ENCODE results near the gene GUCY2D. TPM values are rescaled to one million over a fixed set of nuclear protein-coding genes. Genes with fewer than 3 reads are reported as not detected.

Gene GUCY2D
- total RNA-seq, 1 experiment from 2014 or later: 1.7 TPM

DNA sequence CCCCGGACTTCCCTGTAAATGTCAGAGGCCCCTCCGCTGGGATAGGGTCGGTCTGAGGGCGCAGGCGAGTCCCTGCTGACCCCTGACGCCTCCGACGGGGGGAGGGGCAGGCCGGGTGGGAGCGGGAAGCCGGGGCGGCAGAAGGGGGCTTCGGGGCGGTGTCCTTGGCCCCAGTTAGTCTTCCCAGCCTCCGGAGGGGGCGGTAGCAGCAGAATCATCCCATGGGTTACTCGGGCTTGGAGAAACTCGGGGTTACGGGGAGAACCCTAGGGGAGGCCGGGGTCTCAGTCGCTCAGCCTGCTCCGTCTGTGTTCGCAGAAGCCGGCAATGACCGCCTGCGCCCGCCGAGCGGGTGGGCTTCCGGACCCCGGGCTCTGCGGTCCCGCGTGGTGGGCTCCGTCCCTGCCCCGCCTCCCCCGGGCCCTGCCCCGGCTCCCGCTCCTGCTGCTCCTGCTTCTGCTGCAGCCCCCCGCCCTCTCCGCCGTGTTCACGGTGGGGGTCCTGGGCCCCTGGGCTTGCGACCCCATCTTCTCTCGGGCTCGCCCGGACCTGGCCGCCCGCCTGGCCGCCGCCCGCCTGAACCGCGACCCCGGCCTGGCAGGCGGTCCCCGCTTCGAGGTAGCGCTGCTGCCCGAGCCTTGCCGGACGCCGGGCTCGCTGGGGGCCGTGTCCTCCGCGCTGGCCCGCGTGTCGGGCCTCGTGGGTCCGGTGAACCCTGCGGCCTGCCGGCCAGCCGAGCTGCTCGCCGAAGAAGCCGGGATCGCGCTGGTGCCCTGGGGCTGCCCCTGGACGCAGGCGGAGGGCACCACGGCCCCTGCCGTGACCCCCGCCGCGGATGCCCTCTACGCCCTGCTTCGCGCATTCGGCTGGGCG lies 542 bp downstream of the GUCY2D start:
- no peak overlapping the region for H3K4me3 ChIP-seq (ENCODE audit: low read depth, low read length)
- no peaks in the 10 kb centered on the region for H3K27me3 ChIP-seq (replicated peaks; ENCODE audit: control insufficient read depth, insufficient read depth, low read length)
- DNase-seq: no peak
- Mint-ChIP-seq H3K4me1 (ENCODE audit: low read depth, unreplicated experiment) (no peaks in the 10 kb centered on the region), H3K27me3 (ENCODE audit: insufficient read depth, unreplicated experiment) (peaks cover 3% of the 10 kb centered on the region), H3K27ac (ENCODE audit: unreplicated experiment) (no peak overlapping the region), H3K9me3 (ENCODE audit: unreplicated experiment) (no peaks in the 10 kb centered on the region), H3K36me3 (ENCODE audit: insufficient read depth, unreplicated experiment) (no peaks in the 10 kb centered on the region), H3K4me3 (ENCODE audit: unreplicated experiment) (no peak overlapping the region)
- ChIA-PET CTCF (interaction anchor here (0.9 kb wide), 1 partner anchor 13 kb away, joined by 4 read pairs; no protein-coding TSS in a partner anchor), POLR2A (no interaction called here)
- intact Hi-C loops (cut with micrococcal nuclease; ENCODE audit: unreplicated experiment): no loop called here
- no peaks in the 10 kb centered on the region for H3K36me3 ChIP-seq (ENCODE audit: control insufficient read depth, insufficient read depth, low read length)
- no peak for TF ChIP-seq CTCF (IDR thresholded peaks at IDR 0.05; ENCODE audit: insufficient read depth in 1 of 2, low read depth in 1 of 2, low read length in 1 of 2, severe bottlenecking in 1 of 2, unreplicated experiment in 1 of 2)
- no peaks in the 10 kb centered on the region for H3K9me3 ChIP-seq
- BruUV-seq (replicated peaks): no TSS peak
- no peaks in the 10 kb centered on the region for H3K4me1 ChIP-seq

- no peak for TF ChIP-seq CTCF (IDR thresholded peaks at IDR 0.05; ENCODE audit: insufficient read depth in 1 of 2, low read depth in 1 of 2, low read length in 1 of 2, severe bottlenecking in 1 of 2, unreplicated experiment in 1 of 2)
- Histone ChIP-seq H3K9me3 (no peaks in the 10 kb centered on the region), H3K4me3 (ENCODE audit: low read depth, low read length) (no peak overlapping the region), H3K36me3 (ENCODE audit: control insufficient read depth, insufficient read depth, low read length) (no peaks in the 10 kb centered on the region), H3K27me3 (replicated peaks; ENCODE audit: control insufficient read depth, insufficient read depth, low read length) (no peaks in the 10 kb centered on the region), H3K4me1 (no peaks in the 10 kb centered on the region)
- H3K9me3 Mint-ChIP-seq (ENCODE audit: unreplicated experiment): no peaks in the 10 kb centered on the region
- peaks cover 3% of the 10 kb centered on the region for H3K27me3 Mint-ChIP-seq (ENCODE audit: insufficient read depth, unreplicated experiment)
- BruUV-seq (replicated peaks): no TSS peak
- POLR2A ChIA-PET: no interaction called here
- CTCF ChIA-PET: no interaction called here
- H3K4me3 Mint-ChIP-seq (ENCODE audit: unreplicated experiment): no peak overlapping the region
- H3K4me1 Mint-ChIP-seq (ENCODE audit: low read depth, unreplicated experiment): no peaks in the 10 kb centered on the region
- H3K27ac Mint-ChIP-seq (ENCODE audit: unreplicated experiment): no peak overlapping the region
- H3K36me3 Mint-ChIP-seq (ENCODE audit: insufficient read depth, unreplicated experiment): no peaks in the 10 kb centered on the region
- DNase-seq: no peak
- intact Hi-C loops (cut with micrococcal nuclease; ENCODE audit: unreplicated experiment): no loop called here
Observed at GRCh38 chr17:8003594-8004181, 1.3 kb downstream of the GUCY2D start.

- Mint-ChIP-seq H3K27me3 (ENCODE audit: insufficient read depth, unreplicated experiment) (peaks cover 3% of the 10 kb centered on the region), H3K4me1 (ENCODE audit: low read depth, unreplicated experiment) (no peaks in the 10 kb centered on the region), H3K4me3 (ENCODE audit: unreplicated experiment) (no peak overlapping the region), H3K36me3 (ENCODE audit: insufficient read depth, unreplicated experiment) (no peaks in the 10 kb centered on the region), H3K27ac (ENCODE audit: unreplicated experiment) (no peak overlapping the region), H3K9me3 (ENCODE audit: unreplicated experiment) (no peaks in the 10 kb centered on the region)
- no peak for TF ChIP-seq CTCF (IDR thresholded peaks at IDR 0.05; ENCODE audit: insufficient read depth in 1 of 2, low read depth in 1 of 2, low read length in 1 of 2, severe bottlenecking in 1 of 2, unreplicated experiment in 1 of 2)
- no peak for DNase-seq
- BruUV-seq (replicated peaks): no TSS peak
- Histone ChIP-seq H3K36me3 (ENCODE audit: control insufficient read depth, insufficient read depth, low read length) (no peaks in the 10 kb centered on the region), H3K4me1 (no peaks in the 10 kb centered on the region), H3K9me3 (no peaks in the 10 kb centered on the region), H3K4me3 (ENCODE audit: low read depth, low read length) (no peak overlapping the region), H3K27me3 (replicated peaks; ENCODE audit: control insufficient read depth, insufficient read depth, low read length) (no peaks in the 10 kb centered on the region)
- ChIA-PET CTCF (no interaction called here), POLR2A (no interaction called here)
- intact Hi-C loops (cut with micrococcal nuclease; ENCODE audit: unreplicated experiment): no loop called here
Observed at GRCh38 chr17:8004899-8005298, 2.5 kb downstream of the GUCY2D start.

All from Caco-2 (cell line).